Right lung (tissue), 10 donors: ENCODE data around the gene FICD. TPM values are rescaled to one million over a fixed set of nuclear protein-coding genes. Genes with fewer than 3 reads are reported as not detected.
A peak's percentile ranks its signal among the peaks of the same experiment; 100 is the strongest.
"Not testable (repeated sequence)": the region's sequence is repeated elsewhere in the genome, so short reads cannot be mapped to it uniquely, and the experiment has no call there.

Source experiments
- DNase-seq, 2 donors: peaks; one replicate each; pipeline ENCODE4 v3.0.0-alpha.2; 2013
- long read RNA-seq, 8 donors: transcript quantifications; one replicate each; lab custom pipeline, GENCODE V29; 2026
- polyA plus RNA-seq, 5 donors: library from polyadenylated mRNA; unstranded; fragments of 120-200 nt; gene quantifications; one replicate each; pipeline versions ENCODE4 v1.2.1 to v1.2.3, GENCODE V29; 2013; ENCODE audit warnings: inconsistent platforms in 1 of 5, low replicate concordance in 1 of 5; ENCODE audit not compliant: insufficient read length in 5 of 5, insufficient read depth in 1 of 5

Gene FICD
- 1 to 10 TPM; 2.3 to 3.1 (median 2.8) TPM for polyA plus RNA-seq
- long read RNA-seq, donor 1, partial matches to known transcripts = 0 of 2 reads
- long read RNA-seq, donor 1, other reads (novel, unspliced or antisense) = 0 of 2 reads
- long read RNA-seq, donor 2 = 0 reads
- long read RNA-seq, donor 3, partial matches to known transcripts = 21 of 21 reads
- long read RNA-seq, donor 3, other reads (novel, unspliced or antisense) = 0 of 21 reads
- long read RNA-seq, donor 4 = 0 reads
- long read RNA-seq, donor 5, partial matches to known transcripts = 13 of 13 reads
- long read RNA-seq, donor 5, other reads (novel, unspliced or antisense) = 0 of 13 reads
- long read RNA-seq, donor 6, partial matches to known transcripts = 0 of 2 reads
- long read RNA-seq, donor 6, other reads (novel, unspliced or antisense) = 0 of 2 reads
- long read RNA-seq, donor 7, partial matches to known transcripts = 0 of 1 reads
- long read RNA-seq, donor 7, other reads (novel, unspliced or antisense) = 0 of 1 reads
- long read RNA-seq, donor 8 = 0 reads

- DNase-seq = peak; percentile 97 to 98
These were observed at the start of gene FICD for GRCh38 chr12:108514973-108515814. Gene FICD, plus strand, starts transcription at chr12:108515277. Its CDS starts 1,696 bp downstream, at chr12:108516973.

- DNase-seq = no peak
These were observed 49.7 kb upstream of the FICD start for GRCh38 chr12:108465417-108465816.

- DNase-seq = peak; percentile 24 to 38
These were observed 46.7 kb upstream of the FICD start for GRCh38 chr12:108468196-108468968.

- no peak for DNase-seq
These were observed 41.5 kb upstream of the FICD start for GRCh38 chr12:108473400-108474055.

- DNase-seq = no peak
These were observed 39.7 kb upstream of the FICD start for GRCh38 chr12:108475396-108475795.

- no peak for DNase-seq
These were observed 37.8 kb upstream of the FICD start for GRCh38 chr12:108477055-108477880.

- no peak for DNase-seq
These were observed 37.2 kb upstream of the FICD start for GRCh38 chr12:108477881-108478259.

GRCh38 chr12:108478611-108479206 is 36.4 kb upstream of the FICD start:
- DNase-seq = no peak

- no peak for DNase-seq
These were observed 35.6 kb upstream of the FICD start for GRCh38 chr12:108479364-108480070.

GRCh38 chr12:108482717-108483212 is 32.3 kb upstream of the FICD start:
- DNase-seq = no peak

GRCh38 chr12:108483213-108484059 is 31.6 kb upstream of the FICD start:
- no peak for DNase-seq

GRCh38 chr12:108484431-108484830 is 30.6 kb upstream of the FICD start:
- no peak for DNase-seq

- DNase-seq = no peak
These were observed 30.2 kb upstream of the FICD start for GRCh38 chr12:108484845-108485244.

- DNase-seq = not testable (repeated sequence)
These were observed 29.7 kb upstream of the FICD start for GRCh38 chr12:108485371-108485770.

- DNase-seq = not testable (repeated sequence)
These were observed 28.0 kb upstream of the FICD start for GRCh38 chr12:108487029-108487428.

- DNase-seq = no peak
These were observed 23.8 kb upstream of the FICD start for GRCh38 chr12:108491256-108491655.

- no peak for DNase-seq
These were observed 20.0 kb upstream of the FICD start for GRCh38 chr12:108495054-108495453.
